GM18526 (cell line): ENCODE measurements around the gene MAST1.
A peak's percentile ranks its signal among the peaks of the same experiment; 100 is the strongest.

Experiments used
- POLR2A ChIP-seq: IDR thresholded peaks from 3 replicates; pipeline ENCODE4 v1.6.1; 2011; ENCODE audit not compliant: insufficient read length; ENCODE audit errors: extremely low read depth

The MAST1 gene

DNA sequence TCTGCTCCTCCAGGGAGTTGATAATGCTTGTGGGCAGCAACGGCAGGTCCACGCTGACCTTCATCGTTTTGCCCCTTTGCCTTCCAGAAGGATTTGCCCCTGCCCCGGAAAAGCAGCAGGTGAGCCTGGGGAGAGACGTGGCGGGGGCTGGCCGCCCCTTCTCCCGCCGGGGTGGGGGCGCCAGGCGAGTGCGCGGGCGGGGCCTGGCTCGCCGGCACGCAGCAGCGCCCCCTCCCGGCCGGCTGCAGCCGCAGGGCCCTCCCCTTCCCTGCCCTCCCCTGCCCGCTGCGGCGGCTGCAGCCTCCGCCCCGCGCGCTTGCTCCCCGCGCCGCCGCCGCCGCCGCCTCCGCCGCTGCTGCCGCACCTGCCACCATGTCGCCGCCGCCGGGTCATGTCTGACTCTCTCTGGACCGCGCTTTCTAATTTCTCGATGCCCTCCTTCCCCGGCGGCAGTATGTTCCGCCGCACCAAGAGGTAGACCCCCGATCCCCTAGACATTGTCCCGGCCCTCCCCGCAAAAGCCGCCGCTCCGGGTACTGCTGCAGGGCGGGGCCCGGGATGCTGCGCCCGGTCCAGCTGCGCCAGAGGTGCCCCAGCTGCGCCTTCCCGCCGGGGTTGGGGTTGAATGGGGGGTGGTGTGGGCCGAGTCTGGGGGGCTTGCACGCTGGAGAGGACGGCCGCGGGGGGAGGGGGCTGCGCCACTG is at the start of gene MAST1:
Gene MAST1, plus strand, starts transcription at position 334 of the 704 bp plus-strand sequence. Its CDS starts 58 bp downstream, at position 392.
- TF ChIP-seq POLR2A = no peak

DNA sequence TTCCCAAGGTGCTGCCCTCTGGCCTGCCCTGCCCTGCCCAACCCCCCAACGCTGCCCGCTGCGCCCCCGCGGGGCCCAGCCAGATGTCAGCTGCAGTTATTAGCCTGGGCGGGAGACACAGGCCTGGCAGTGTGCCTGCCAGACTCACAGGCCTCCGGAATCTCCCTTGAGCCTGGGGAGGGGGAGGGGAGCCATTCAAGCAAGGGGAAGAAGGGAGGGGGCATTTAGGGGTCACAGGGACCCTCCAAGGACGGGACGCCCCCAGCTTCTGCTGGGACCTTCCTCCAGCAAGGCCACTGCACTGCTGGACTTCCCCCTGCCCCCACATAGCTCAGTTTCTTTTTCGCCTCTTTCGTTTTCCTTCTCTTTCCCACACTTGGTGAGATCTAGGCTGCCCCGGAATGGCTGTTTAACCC is 49.6 kb upstream of the MAST1 start:
- no peak for TF ChIP-seq POLR2A

DNA sequence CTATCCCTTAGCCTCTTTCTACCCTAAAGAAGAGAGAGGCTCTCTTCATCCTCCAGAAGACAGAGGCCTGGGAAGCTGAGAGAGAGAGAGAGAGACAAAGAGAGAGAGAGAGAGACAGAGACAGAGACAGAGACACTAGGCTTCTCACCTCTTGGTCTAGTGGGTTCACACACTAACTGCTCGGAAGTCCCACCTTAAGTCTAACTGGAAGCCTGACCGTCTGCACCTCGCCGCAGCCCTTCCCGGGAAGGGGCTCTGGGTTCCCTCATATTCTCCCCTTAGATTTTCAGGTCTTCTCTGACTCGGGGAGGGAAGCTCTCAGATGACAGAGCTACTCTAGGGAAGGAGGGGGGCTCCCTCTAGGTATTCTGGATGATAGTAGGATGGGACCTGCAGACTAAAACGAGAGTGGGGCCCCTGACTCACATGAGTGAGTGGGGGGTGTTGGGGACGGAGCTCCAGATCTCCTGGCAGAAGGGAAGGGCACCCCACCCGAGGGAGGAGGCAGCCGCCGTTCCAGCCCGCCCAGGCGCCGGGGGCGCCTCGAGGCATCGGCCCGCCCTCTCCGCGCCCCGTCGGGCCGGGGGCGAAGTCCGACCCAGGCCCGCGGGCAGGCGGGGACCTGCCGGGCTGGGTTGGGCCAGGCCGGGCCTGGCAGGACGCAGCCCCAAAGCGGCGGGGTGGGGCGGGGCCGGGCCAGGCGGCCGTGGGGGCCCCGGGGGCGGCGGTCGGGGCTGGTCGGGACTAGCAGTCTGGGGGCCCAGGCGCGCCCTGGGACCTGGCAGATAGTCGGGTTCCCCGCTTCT is 49.0 kb upstream of the MAST1 start:
- TF ChIP-seq POLR2A = peak; percentile 67

DNA sequence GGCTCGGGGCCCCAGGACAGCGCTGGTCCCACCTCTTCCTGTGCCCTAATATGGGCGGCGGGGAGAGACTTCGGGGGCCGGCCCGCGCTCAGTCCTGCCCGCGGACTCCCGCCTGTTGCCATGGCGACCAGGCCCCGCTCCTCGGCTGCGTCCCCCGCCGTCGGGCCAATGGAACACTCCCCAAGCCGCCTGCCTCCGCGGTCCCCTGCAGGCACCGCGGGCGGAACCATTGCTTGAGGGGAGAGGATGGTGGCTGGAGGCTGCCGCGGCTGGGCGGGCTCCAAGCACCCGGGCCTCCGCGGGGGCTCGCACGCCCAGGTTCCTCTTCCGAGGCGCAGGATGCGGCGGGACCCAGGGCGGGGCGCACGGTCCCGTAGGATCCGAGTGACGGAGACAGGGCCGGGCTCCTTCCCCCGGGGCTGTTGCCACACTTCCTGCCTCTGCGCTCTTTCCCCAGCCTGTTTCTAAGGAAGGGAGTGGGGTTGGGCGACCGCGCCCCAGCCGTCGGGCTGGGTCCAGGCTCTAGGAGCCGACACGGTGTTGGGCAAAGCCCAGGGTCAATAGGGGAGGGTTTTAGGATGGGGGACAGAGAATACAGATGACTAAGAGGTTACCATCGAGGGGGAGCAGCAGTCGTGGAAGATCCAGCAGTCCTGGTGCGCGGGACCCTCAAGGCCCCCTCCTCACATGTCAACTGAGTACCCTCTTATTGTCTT is 48.3 kb upstream of the MAST1 start:
- TF ChIP-seq POLR2A = peak; percentile 8

DNA sequence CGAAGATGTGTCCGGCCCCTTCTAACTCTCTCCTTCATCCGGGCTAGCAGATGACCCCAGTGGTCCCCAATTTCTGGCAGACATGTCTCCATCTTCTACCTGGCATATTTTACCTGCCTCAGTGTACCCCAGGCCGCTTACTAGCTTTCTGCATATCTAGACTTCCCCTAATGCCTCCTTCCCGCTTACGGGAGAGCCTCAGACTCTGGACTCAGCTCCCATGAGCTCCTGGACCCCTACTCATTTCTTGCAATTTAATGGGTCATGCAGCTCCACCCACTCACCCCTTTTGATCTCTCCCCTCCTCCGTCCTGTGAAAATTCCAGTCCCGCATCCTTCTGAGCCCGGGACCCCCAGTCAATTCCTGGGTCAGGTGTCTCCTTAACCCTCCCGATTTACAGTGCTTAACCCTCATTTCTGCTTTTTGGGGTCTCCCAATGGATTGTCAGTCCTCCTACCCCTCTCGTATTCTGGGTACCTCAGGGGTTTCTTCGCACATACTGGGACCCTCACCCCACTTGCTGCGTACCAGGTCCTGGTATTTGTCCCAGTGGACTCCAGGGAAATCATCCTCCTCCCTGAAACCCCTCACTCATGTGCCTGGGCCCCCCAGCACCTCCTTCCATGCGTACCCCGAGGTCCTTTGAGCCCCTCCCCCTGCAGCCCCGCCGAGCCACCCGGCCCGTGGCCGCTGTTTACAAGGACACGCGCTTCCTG is 47.5 kb upstream of the MAST1 start:
- TF ChIP-seq POLR2A = no peak

DNA sequence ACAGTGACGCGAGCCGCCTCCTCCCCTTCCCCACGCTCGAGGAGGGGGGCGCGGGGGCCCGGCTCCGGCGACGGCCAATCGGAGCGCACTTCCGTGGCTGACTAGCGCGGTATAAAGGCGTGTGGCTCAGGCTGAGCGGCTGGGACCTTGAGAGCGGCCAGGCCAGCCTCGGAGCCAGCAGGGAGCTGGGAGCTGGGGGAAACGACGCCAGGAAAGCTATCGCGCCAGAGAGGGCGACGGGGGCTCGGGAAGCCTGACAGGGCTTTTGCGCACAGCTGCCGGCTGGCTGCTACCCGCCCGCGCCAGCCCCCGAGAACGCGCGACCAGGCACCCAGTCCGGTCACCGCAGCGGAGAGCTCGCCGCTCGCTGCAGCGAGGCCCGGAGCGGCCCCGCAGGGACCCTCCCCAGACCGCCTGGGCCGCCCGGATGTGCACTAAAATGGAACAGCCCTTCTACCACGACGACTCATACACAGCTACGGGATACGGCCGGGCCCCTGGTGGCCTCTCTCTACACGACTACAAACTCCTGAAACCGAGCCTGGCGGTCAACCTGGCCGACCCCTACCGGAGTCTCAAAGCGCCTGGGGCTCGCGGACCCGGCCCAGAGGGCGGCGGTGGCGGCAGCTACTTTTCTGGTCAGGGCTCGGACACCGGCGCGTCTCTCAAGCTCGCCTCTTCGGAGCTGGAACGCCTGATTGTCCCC is 46.8 kb upstream of the MAST1 start, which contains the start of gene JUNB:
Gene JUNB, plus strand, starts transcription at position 142 of the 706 bp plus-strand sequence. Its CDS starts 286 bp downstream, at position 428.
- peak; percentile 100 for TF ChIP-seq POLR2A

DNA sequence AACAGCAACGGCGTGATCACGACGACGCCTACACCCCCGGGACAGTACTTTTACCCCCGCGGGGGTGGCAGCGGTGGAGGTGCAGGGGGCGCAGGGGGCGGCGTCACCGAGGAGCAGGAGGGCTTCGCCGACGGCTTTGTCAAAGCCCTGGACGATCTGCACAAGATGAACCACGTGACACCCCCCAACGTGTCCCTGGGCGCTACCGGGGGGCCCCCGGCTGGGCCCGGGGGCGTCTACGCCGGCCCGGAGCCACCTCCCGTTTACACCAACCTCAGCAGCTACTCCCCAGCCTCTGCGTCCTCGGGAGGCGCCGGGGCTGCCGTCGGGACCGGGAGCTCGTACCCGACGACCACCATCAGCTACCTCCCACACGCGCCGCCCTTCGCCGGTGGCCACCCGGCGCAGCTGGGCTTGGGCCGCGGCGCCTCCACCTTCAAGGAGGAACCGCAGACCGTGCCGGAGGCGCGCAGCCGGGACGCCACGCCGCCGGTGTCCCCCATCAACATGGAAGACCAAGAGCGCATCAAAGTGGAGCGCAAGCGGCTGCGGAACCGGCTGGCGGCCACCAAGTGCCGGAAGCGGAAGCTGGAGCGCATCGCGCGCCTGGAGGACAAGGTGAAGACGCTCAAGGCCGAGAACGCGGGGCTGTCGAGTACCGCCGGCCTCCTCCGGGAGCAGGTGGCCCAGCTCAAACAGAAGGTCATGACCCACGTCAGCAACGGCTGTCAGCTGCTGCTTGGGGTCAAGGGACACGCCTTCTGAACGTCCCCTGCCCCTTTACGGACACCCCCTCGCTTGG is 46.1 kb upstream of the MAST1 start:
- peak; percentile 38 for TF ChIP-seq POLR2A

DNA sequence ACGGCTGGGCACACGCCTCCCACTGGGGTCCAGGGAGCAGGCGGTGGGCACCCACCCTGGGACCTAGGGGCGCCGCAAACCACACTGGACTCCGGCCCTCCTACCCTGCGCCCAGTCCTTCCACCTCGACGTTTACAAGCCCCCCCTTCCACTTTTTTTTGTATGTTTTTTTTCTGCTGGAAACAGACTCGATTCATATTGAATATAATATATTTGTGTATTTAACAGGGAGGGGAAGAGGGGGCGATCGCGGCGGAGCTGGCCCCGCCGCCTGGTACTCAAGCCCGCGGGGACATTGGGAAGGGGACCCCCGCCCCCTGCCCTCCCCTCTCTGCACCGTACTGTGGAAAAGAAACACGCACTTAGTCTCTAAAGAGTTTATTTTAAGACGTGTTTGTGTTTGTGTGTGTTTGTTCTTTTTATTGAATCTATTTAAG is 45.4 kb upstream of the MAST1 start:
- no peak for TF ChIP-seq POLR2A

DNA sequence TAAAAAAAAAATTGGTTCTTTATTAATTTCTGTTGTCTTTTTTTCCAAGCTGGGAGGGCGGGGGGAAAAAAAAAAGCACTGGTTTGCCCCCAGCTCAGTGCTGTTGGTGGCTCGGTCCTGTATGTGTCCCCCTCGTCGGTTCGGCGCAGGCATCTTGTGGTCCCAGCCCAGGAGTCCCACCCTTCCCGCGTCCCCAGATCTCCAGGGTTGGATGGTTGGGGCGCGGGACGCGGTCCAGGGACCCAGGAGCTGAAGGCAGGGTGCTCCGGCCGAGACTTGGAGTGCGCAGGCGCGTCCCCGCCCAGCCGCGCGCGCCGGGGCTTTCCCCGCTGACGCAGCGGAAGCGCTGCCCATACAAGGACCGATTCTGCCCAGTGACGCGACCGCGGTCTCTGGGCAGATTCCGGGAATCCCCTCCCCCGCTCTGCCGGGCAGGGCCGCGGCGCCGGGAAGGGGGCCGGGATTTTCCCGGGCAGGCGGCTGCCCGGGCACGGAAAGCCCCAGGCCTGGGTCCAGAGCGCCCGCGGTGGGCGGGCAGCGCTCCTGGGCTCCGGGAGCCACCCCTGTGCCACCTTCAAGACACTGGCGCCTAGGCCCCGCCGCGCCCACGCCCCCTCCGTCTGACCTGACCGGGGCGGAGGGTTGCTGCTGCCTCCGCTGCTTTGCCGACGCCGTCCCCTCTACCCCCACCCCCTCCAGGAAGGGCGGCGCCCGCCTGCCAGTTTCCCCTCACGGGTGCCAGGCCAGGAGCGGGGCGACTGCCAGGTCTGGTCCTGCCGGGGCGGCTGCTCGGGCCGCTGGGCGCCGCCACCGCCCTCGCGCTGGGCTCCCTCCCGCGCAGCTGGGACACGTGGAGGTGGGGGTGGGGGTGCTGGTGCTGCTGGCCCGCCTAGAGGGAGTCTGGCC is 44.8 kb upstream of the MAST1 start:
- peak; percentile 86 for TF ChIP-seq POLR2A

DNA sequence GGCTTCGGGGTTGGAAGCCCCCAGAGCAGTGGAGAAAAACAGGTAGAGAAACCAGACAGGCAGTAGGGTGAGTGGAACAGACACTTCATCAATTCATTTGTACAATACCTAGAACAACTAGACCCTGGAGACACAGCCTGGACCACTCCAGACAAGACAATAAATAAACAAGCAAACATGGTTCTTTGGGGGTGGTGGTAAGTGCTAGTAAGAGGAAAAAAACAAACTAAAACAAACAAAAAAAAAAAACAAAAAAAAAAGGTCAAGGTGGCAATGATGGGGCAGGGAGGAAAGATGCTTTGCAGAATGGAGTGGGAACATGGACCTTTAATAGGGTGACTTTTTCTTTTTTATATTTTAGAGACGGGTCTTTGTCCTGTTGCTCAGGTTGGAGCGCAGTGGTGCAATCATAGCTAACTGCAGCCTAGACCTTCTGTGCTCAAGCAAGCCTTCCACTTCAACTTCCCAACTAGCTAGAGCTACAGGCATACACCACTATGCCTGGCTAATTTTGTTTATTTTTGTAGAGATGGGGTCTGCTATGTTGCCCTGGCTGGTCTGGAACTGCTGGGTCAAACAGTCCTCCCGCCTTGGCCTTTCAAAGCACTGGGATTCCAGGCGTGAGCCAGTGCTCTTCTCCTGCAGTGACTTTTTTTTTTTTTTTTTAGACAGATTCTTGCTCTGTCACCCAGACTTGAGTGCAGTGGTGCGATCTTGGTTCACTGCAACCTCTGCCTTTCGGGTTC is 43.9 kb upstream of the MAST1 start:
- no peak for TF ChIP-seq POLR2A

DNA sequence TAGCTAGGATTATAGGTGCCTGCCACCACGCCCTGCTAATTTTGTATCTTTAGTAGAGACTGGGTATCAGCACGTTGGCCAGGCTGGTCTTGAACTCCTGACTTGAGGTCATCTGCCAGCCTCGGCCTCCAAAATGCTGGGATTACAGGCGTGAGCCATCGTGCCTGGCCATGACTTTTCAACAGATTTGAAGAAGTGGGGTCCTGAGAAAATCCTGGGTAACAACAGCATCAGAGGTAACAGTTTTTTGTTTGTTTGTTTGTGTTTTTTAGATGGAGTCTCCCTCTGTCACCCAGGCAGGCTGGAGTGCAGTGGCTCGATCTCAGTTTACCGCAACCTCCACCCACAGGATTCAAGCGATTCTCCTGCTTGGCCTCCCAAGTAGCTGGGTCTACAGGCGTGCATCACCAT is 43.3 kb upstream of the MAST1 start:
- TF ChIP-seq POLR2A = no peak

DNA sequence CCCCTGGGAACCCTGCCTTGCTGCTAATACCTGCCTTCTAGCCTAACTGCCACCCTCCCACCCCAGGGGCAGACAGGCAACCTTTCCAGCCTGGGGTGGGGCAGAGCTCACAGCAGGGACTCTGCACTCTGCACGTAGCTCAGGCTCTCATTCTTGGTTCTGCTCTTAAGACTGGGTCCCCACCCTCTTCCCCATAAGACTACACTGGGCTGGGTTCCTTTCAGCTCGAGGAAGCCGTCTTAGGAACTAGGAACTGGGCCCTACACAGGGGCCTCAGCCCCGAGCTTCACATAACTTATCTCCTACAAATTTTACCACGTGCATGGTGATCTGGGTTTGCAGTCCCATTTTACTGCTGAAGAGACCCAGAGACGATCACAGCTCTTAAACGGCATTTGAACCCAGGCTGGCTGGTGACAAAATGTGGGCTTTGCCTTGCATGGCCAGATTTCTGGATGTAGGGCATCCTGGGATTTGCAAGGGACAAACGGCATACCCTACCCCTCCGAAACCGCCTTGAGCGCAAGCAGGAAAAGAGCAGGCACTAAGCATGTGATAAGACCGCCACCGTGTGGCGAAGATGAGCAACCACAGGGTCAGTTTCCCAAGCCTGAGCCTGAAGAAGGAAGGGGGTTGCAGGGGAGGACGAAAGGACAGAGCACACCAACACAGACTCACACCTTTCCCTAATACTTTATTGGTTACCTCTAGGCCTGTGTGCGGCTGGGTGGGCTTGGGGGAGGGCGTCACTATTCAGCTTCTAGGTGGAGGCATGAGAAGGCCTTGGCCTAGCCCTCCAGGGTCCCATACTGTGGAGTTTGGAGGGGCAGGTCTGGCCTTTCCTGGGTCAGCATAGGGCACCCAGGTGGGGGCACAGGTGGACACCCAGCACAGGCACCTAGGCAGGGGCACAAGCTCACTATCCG is 41.9 kb upstream of the MAST1 start:
- no peak for TF ChIP-seq POLR2A
